Stimulated activated CD4-positive, alpha-beta T cell treated with anti-CD3 and anti-CD28 coated beads, TNF-alpha, amount 100 ng/mL, for 4 hours (primary cell): ENCODE results near the gene FUZ.
"Not testable (repeated sequence)": the region's sequence is repeated elsewhere in the genome, so short reads cannot be mapped to it uniquely, and the experiment has no call there.

Source experiments
- DNase-seq, 3 experiments: peaks; one replicate each; pipeline ENCODE4 v3.0.0-alpha.2; 2020; ENCODE audit warnings: low read depth in 3 of 3

Gene FUZ

GRCh38 chr19:49832556-49832955 lies 19.5 kb upstream of the FUZ start:
- no peak for DNase-seq

DNA sequence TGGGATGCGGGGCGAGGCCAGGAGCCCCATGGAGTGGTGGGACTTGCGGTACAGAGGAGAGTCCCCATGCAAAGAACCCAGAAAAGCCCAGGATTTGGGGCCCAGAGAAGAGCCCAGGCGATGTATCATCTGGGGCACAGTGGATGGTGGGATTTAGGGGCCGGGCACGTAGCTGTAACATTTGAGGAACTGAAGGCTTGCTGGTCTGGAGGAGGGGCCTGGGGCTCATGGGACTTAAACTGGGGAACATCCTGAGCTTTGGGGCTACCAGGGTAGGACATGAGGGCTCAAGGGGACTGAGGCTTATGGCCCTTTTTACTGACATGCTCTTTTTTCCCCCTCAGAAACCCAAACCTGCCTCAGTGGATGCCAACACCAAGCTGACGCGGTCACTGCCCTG lies 18.5 kb upstream of the FUZ start:
- DNase-seq: no peak

DNA sequence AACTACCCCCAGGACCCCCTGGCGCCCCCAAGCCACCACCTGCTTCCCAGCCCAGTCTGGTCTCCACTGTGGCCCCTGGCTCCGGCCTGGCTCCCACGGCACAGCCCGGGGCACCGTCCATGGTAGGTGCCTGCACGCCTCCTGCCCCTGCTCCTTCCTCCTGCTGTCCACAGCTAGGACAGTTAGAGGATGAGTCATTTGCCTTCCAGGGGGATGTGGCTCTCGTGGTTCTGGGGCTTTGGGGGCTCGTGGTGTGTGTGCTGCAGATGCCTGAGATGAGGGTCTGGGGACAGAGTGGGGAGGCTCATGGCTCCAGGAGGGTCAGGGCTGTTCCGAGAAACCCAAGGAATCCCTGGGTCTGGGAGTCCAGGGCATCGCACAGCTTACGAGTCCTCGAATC lies 17.7 kb upstream of the FUZ start:
- DNase-seq: no peak

DNA sequence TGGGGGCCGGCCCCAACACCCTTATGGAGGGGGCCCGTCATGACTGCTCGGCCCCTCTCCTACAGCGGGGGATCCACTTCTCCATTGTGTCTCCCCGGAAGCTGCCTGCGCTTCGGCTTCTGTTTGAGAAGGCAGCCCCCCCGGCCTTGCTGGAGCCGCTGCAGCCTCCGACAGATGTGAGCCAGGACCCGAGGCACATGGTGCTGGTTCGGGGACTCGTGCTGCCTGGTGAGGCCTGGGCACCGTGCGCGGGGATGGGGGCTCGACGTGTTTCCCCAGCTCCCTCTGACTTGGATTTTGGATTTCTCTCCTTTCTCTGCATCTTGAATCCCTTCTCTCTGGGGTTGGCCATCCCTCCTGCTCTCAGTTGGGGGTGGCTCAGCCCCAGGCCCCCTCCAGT lies 16.6 kb upstream of the FUZ start:
- no peak for DNase-seq

GRCh38 chr19:49829200-49829599 lies 16.1 kb upstream of the FUZ start:
- no peak for DNase-seq

DNA sequence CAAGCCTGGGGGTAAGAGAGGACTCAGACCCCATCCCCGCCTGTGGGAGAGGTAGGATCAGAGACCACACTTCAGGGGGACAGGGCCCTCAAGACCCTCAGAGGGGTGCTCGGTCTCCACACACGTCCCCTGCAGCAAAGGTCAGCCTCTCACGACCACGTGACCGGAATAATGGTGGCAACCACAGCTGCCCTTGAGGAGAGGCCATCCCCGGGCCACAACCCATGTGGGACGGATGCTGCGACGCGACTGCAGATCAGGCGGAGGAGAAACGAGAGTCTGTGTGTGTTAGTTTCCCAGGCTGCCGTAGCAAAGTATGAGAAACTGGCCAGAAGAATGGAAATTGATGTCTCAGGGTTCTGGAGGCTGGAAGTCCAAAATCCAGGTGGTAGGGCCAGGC lies 13.9 kb upstream of the FUZ start:
- DNase-seq: no peak

GRCh38 chr19:49824662-49825061 lies 11.6 kb upstream of the FUZ start:
- DNase-seq: no peak

- no peak for DNase-seq
Measured at GRCh38 chr19:49823472-49823871, 10.4 kb upstream of the FUZ start.

GRCh38 chr19:49820125-49820524 lies 7.0 kb upstream of the FUZ start:
- no peak for DNase-seq

GRCh38 chr19:49819452-49820115 lies 6.5 kb upstream of the FUZ start:
- DNase-seq: not testable (repeated sequence)

DNA sequence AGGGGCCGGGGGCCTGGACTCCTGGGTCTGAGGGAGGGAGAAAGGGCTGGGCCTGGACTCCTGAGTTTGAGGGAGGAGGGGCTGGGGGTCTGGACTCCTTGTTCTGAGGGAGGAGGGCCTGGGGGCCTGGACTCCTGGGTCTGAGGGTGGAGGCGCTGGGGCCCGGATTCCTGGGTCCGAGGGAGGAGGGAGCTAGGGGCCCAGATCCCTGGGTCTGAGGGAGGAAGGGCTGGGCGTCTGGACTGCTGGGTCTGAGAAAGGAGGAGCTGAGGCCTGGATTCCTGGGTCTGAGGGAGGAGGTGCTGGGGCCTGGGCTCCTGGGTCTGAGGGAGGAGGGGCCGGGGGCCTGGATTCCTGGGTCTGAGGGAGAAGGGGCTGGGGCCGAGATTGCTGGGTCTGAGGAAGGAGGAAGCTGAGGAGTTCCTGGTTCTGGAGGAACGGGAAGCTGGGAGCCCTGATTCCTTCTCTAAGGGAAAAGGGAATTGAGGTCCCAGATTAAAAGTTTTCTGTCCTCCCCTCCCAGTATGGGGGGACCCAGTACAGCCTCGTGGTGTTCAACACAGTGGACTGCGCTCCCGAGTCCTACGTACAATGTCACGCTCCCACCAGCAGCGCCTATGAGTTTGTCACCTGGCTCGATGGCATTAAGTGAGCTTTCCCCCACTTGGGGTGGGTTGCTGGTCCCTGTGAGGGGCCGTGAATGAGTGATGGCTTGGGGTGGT lies 5.7 kb upstream of the FUZ start:
- DNase-seq: no peak

DNA sequence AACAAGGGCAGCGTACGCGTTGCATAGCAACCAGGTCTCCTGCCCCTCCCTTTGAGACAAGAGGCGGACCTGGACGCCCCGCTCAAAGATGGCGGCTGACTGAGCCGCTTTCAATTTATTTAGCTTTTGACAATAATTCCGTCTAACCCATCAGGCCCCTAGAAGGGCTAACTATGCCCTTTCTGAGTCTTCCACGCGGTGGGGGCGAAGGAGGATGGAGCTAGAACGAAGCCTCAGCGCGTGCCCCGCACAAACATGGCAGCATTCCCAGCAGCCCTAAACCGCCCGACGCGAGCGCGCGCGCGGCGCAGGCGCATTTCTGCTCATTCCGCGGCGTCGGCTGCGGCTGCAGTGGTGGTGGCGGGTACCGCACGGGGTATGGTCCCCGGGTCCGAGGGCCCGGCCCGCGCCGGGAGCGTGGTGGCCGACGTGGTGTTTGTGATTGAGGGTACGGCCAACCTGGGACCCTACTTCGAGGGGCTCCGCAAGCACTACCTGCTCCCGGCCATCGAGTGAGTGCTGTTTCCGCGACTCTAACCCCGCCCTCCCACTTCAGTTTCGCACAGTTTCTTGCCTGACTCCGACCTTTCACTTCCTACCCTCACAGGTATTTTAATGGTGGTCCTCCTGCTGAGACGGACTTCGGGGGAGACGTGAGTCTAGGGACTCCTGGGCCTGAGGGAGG lies 5.0 kb upstream of the FUZ start, which contains the start of gene MED25:
Gene MED25 (plus strand): TSS at position 326 of the 685 bp plus-strand sequence. CDS start 53 bp downstream, at position 379.
- DNase-seq: peak; percentile 68 to 80 (median 78)

GRCh38 chr19:49816590-49816989 lies 3.5 kb upstream of the FUZ start:
- no peak for DNase-seq

GRCh38 chr19:49814010-49814409 lies 918 bp upstream of the FUZ start:
- no peak for DNase-seq

GRCh38 chr19:49812452-49812996 lies 568 bp downstream of the FUZ start:
- no peak for DNase-seq

GRCh38 chr19:49811328-49811727 lies 1.8 kb downstream of the FUZ start:
- no peak for DNase-seq

DNA sequence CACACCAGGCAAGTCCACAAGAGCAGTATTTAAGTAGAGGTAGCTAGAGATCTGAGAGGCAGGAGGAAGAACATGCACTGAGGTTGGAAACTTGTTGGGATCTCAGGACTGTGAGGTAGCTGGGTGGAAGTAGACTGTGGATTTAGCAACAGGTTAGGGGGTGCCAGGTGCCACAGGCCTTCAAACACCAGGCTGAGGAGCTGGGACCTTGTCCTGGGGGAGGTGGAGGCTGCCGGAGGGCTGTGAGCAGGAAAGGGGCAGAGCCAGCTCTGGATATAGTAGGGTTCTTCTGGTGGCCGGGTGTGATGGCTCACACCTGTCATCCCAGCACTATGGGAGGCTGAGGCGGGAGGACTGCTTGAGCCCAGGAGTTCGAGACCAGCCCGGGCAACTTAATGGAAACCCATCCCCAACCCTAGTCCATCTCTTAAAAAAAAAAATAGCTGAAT lies 3.1 kb downstream of the FUZ start:
- DNase-seq: no peak

DNA sequence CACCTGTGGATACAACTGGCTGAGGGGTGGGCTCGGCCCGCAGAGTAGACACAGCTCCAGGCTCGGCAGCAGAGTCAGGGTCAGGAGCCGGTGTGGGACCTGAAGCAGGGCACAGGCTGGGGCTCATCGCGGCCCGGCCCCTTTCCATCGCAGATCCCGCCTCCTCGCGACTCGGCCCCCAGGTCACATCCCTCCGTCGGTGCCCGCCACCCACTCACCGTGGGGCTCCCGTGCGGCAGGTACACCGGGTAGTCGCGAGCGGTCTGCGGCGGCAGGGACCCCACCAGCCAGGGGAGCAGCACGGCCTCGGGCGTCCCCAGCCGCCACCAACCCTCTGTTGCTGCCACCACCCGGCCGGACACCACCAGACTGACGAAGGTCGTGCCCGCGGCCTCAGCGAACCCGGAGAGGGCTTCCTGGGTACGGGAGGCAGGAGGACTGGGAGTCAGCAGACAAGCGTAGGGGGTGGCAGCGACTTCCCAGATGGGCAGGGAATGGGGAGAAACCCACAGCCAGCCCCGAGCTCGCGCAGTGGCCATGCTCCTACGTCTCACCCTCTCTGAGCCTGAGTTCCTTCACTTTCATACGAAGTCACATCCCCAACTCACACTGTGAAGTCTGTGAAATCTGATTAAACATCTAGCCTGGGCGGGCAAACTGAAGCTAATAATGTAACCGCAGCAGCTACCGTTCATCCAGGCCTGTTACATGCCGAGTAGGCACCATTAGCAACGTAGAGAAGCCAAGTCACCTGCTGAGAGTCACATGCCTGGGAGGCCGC lies 3.7 kb downstream of the FUZ start:
- peak; percentile 20 to 40 (median 20) for DNase-seq

DNA sequence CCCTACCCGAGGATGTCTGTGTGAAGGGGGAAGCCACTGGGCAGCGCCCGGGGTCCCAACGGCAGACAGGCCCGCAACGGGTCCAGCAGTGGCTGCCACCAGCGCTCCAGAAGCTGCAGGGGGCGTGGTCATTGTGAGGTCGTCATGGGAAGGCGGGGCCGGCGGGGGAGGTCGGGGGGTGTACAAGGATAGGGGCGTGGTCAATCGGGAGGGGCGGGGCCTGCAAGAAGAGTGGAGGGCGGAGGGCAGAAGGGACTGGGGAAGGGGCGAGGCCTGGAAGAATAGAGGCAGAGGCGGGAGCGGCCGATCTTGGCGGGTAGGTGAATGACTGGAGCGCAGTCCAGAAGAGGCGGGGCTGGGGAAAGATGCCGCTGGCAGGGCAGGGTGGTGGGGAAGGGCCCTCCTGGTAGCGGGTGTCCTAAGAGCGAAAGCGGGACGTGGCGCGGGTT lies 4.4 kb downstream of the FUZ start:
- DNase-seq: peak; percentile 77 to 80 (median 79)

- no peak for DNase-seq
Measured at GRCh38 chr19:49807904-49808675, 5.0 kb downstream of the FUZ start.
